Nephron (organoid): ENCODE results near the gene ASF1A.

Experiments
- H3K27ac Mint-ChIP-seq, 3 experiments: 2 replicates each; pipeline ENCODE4 v1.8.0; 2020; ENCODE audit warnings: mixed read lengths in 3 of 3, mild to moderate bottlenecking in 2 of 3, moderate library complexity in 1 of 3
- H3K27me3 Mint-ChIP-seq: 2 replicates; pipeline ENCODE4 v1.8.0; 2021; ENCODE audit warnings: low read depth, mild to moderate bottlenecking, moderate library complexity, mixed read lengths
- H3K36me3 Mint-ChIP-seq: 2 replicates; pipeline ENCODE4 v1.8.0; 2020; ENCODE audit warnings: low read depth, mixed read lengths
- H3K4me1 Mint-ChIP-seq: 2 replicates; pipeline ENCODE4 v1.8.0; 2020; ENCODE audit warnings: mixed read lengths
- H3K4me3 Mint-ChIP-seq, 3 experiments: 2 replicates each; pipeline ENCODE4 v1.8.0; 2020; ENCODE audit warnings: mild to moderate bottlenecking in 3 of 3, mixed read lengths in 3 of 3, moderate library complexity in 2 of 3
- H3K9me3 Mint-ChIP-seq: 2 replicates; pipeline ENCODE4 v1.8.0; 2020; ENCODE audit warnings: mixed read lengths
- TF ChIP-seq, protein P1 (sequence below), 3 experiments: fragments of 200-600 bp; sonication (generic); IDR thresholded peaks; one replicate each; pipeline ENCODE4 v1.5.0; 2021; ENCODE audit warnings: antibody characterized with exemption in 3 of 3; ENCODE audit not compliant: unreplicated experiment in 3 of 3

ASF1A gene

DNA sequence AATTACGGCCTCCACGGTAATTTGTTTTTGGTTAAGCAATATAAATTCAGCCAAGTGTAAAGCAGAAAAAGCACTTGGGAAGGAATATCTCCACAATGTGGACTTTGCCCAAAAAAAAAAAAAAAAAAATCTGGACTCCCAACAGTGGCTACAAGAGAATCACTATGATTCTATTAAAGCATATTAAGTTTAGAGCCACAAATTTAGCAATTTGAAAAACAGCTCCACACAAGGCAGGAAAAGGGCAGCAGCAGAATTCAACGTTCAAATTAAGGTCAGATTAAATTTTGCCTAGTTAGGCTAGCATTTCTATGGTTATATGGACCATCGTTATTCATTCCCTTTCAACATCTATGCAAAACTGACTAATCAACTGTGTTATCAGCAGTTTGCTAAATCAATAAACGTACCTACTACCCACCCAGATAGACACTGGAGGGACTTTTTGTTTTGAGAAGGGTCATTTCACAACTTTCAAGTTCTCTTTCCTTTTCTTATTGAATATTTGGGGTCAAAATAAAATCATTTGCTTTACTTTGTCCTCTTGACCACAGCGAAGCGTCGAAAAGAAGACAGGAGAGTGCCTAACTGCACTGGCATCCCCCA is 40.0 kb downstream of the ASF1A start:
- Mint-ChIP-seq H3K4me3 (peak overlapping the region; percentile 89 to 97 (median 92)), H3K36me3 (peaks cover 20% of the 10 kb centered on the region), H3K27ac (peak overlapping the region; percentile 90 to 96 (median 95)), H3K27me3 (peaks cover 3% of the 10 kb centered on the region), H3K9me3 (no peaks in the 10 kb centered on the region), H3K4me1 (peaks cover 31% of the 10 kb centered on the region)
- TF ChIP-seq, protein P1, sequence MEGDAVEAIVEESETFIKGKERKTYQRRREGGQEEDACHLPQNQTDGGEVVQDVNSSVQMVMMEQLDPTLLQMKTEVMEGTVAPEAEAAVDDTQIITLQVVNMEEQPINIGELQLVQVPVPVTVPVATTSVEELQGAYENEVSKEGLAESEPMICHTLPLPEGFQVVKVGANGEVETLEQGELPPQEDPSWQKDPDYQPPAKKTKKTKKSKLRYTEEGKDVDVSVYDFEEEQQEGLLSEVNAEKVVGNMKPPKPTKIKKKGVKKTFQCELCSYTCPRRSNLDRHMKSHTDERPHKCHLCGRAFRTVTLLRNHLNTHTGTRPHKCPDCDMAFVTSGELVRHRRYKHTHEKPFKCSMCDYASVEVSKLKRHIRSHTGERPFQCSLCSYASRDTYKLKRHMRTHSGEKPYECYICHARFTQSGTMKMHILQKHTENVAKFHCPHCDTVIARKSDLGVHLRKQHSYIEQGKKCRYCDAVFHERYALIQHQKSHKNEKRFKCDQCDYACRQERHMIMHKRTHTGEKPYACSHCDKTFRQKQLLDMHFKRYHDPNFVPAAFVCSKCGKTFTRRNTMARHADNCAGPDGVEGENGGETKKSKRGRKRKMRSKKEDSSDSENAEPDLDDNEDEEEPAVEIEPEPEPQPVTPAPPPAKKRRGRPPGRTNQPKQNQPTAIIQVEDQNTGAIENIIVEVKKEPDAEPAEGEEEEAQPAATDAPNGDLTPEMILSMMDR (IDR thresholded peaks at IDR 0.05; ENCODE audit: unreplicated experiment in 3 of 3), result no peak

DNA sequence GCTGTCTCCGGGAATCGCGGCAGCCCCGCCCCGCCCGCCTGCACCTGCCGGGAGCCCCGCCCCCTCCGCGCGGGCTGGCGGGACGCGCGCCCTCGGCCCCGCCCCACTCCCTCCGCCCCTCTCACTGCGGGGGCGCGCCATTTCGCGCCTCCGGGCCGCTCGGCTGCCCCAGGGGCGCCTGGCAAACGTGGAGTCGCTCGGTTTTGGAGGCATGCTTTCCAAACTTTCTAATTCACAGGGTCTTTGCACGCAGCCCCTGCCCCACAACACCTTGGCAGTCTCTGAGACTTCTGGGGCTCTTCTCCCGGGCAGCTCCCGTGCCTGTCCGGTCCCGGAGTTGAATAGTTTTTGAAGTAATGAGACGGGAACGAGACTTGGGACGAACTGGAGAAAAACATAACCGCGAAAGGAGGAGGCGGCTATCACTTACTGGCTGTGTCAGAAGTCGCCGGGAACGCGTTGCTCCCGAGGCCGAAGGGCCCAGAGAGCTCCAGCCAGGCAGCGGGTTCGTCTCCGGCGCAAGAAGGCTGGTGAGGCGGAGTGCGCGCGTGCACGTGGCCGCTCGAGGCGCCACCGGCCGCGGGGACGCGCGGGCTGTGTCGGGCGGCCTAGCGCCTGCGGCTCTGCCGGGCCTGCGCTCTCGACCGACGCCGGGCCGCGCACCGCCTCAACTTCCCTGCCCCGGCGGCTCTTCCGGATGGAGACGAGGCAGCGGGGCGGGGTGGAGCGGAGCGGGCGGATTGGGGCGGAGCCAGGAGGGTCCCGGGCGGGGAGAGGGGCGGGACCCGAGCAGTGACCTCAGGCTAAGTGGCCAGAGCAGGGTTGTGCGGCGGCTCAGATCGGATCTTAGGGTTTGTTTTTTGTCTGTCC is 40.7 kb downstream of the ASF1A start, which contains the start of gene MCM9:
Gene MCM9 (minus strand): TSS at position 699 of the 870 bp plus-strand sequence. CDS start 3,436 bp downstream, outside the sequence.
- TF ChIP-seq, protein P1 (IDR thresholded peaks at IDR 0.05; ENCODE audit: unreplicated experiment in 3 of 3), result no peak
- peaks cover 3% of the 10 kb centered on the region for H3K27me3 Mint-ChIP-seq
- H3K4me1 Mint-ChIP-seq, result peaks cover 31% of the 10 kb centered on the region

DNA sequence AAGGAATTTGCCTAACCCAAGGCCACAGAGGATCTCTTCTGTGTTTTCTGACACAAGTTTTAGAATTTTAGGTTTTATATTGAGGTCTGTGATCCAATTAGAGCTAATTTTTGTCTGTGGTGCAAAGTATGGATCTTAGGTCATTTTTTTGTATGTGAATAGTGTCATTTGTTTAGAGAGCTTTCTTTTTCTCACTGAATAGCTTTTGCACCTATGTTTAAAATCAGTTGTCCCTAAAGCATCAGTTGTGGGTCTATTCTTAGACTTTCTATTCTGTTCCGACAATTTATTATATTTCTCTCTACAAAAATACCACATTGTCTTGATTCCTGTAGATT is 41.3 kb downstream of the ASF1A start:
- H3K4me3 Mint-ChIP-seq, result peak overlapping the region; percentile 92 to 97 (median 96)
- peaks cover 2% of the 10 kb centered on the region for H3K9me3 Mint-ChIP-seq
- peaks cover 6% of the 10 kb centered on the region for H3K27me3 Mint-ChIP-seq
- TF ChIP-seq, protein P1 (IDR thresholded peaks at IDR 0.05; ENCODE audit: unreplicated experiment in 3 of 3), result no peak
- peaks cover 29% of the 10 kb centered on the region for H3K36me3 Mint-ChIP-seq
- H3K27ac Mint-ChIP-seq, result peak overlapping the region; percentile 95 to 96 (median 95)
- H3K4me1 Mint-ChIP-seq, result peaks cover 31% of the 10 kb centered on the region

More for the DNA sequence above, 40.7 kb downstream of the ASF1A start, which contains the start of gene MCM9:
- no peaks in the 10 kb centered on the region for H3K9me3 Mint-ChIP-seq
- H3K27ac Mint-ChIP-seq, result peak within 1 kb of the TSS; percentile 95 to 96 (median 95)
- peaks cover 27% of the 10 kb centered on the region for H3K36me3 Mint-ChIP-seq
- peak within 1 kb of the TSS; percentile 92 to 97 (median 96) for H3K4me3 Mint-ChIP-seq

DNA sequence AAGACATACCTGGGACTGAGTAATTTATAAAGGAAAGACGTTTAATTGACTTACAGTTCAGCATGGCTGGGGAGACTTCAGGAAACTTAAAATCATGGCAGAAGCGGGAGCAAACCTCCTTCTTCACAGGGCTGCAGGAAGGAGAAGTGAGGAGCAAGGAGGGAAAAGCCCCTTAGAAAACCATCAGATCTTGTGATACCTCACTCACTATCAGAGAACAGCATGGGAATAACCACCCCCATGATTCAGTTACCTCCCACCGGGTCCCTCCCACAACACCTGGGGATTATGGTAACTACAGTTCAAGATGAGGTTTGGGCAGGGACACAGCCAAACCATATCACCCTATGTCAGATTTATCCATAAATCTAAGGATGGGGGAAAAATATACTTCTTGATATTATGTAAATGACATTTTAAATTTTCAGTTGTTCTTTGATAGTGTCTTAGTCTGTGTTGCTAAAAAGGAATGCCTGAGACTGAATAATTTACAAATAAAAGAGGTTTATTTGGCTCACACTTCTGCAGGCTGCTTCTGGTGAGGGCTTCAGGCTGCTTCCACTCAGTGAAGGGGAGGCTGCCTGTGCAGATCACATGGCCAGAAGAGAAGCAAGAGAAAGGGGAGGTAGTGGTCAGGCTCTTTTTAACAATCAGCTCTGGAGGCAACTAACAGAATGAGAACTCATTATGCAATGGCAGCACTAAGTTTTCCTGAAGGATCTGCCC is 42.2 kb downstream of the ASF1A start:
- Mint-ChIP-seq H3K4me1 (peaks cover 31% of the 10 kb centered on the region), H3K27me3 (peaks cover 6% of the 10 kb centered on the region)
- TF ChIP-seq, protein P1 (IDR thresholded peaks at IDR 0.05; ENCODE audit: unreplicated experiment in 3 of 3), result no peak

DNA sequence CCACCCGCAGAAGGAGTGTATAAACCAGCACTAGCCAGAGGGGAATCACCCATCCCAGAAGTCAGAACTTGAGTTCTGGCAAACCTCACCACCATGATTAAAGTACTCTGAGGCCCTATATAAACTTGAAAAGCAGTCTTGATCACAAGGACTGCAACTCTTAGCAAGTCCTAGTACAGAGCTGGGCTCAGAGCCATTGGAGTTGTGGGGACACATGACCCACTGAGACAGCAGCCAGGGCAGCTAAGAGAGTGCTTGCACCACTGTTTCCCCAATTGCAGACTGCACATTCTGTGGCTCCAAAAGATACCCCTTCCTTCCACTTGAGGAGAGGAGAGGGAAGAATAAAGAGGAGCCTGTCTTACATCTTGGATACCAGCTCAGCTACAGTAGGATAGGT is 45.7 kb downstream of the ASF1A start:
- Mint-ChIP-seq H3K9me3 (peaks cover 26% of the 10 kb centered on the region), H3K27me3 (peaks cover 6% of the 10 kb centered on the region), H3K4me1 (peaks cover 15% of the 10 kb centered on the region), H3K36me3 (peaks cover 38% of the 10 kb centered on the region), H3K4me3 (no peak overlapping the region), H3K27ac (no peak overlapping the region)
- TF ChIP-seq, protein P1 (IDR thresholded peaks at IDR 0.05; ENCODE audit: unreplicated experiment in 3 of 3), result no peak

More for the DNA sequence above, 42.2 kb downstream of the ASF1A start:
- H3K27ac Mint-ChIP-seq, result peak overlapping the region; percentile 95 to 96 (median 95)
- H3K4me3 Mint-ChIP-seq, result peak overlapping the region; percentile 92 to 97 (median 96)
- peaks cover 4% of the 10 kb centered on the region for H3K9me3 Mint-ChIP-seq
- peaks cover 25% of the 10 kb centered on the region for H3K36me3 Mint-ChIP-seq
